OCI-LY3 (cell line): ENCODE data around the gene ACVR1.
"Not testable (repeated sequence)": the region's sequence is repeated elsewhere in the genome, so short reads cannot be mapped to it uniquely, and the experiment has no call there.

Experiments
- EZH2phosphoT487 ChIP-seq: fragments of 200-600 bp; shearing (Covaris generic); IDR thresholded peaks from 2 replicates; pipeline ENCODE4 v1.6.1; 2018; ENCODE audit warnings: antibody characterized with exemption, mixed run types, low read depth
- TF ChIP-seq, protein P1 (sequence below): fragments of 200-600, 300-600 bp; sonication (generic); IDR thresholded peaks from 2 replicates; pipeline ENCODE4 v1.5.1; 2014; ENCODE audit warnings: antibody characterized with exemption, low read length, low read depth

- TF ChIP-seq, protein P1, sequence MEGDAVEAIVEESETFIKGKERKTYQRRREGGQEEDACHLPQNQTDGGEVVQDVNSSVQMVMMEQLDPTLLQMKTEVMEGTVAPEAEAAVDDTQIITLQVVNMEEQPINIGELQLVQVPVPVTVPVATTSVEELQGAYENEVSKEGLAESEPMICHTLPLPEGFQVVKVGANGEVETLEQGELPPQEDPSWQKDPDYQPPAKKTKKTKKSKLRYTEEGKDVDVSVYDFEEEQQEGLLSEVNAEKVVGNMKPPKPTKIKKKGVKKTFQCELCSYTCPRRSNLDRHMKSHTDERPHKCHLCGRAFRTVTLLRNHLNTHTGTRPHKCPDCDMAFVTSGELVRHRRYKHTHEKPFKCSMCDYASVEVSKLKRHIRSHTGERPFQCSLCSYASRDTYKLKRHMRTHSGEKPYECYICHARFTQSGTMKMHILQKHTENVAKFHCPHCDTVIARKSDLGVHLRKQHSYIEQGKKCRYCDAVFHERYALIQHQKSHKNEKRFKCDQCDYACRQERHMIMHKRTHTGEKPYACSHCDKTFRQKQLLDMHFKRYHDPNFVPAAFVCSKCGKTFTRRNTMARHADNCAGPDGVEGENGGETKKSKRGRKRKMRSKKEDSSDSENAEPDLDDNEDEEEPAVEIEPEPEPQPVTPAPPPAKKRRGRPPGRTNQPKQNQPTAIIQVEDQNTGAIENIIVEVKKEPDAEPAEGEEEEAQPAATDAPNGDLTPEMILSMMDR, result not testable (repeated sequence)
- TF ChIP-seq EZH2phosphoT487, result not testable (repeated sequence)
Measured at GRCh38 chr2:157884533-157884932, 8.4 kb upstream of the ACVR1 start.
